PFSK-1 (cell line): ENCODE data around the gene SERPINB13.

Source experiments
- FOXP2 ChIP-seq: optimal IDR thresholded peaks from 2 replicates; pipeline ENCODE3; 2011; ENCODE audit warnings: borderline replicate concordance, control low read depth, inconsistent platforms; ENCODE audit not compliant: insufficient read depth; ENCODE audit errors: extremely low read length, extremely low read depth
- POLR2AphosphoS5 ChIP-seq: IDR thresholded peaks from 2 replicates; pipeline ENCODE4 v1.6.1; 2012; ENCODE audit warnings: low read depth, mild to moderate bottlenecking, control low read depth, low read length, moderate library complexity
- SIN3A ChIP-seq: IDR thresholded peaks from 2 replicates; pipeline ENCODE4 v1.6.1; 2012; ENCODE audit warnings: mild to moderate bottlenecking, low read length, moderate library complexity, borderline replicate concordance; ENCODE audit not compliant: insufficient read depth
- TAF1 ChIP-seq: IDR thresholded peaks from 2 replicates; pipeline ENCODE4 v1.6.1; 2012; ENCODE audit warnings: low read length, control low read depth, borderline replicate concordance; ENCODE audit not compliant: insufficient read depth
- TF ChIP-seq, protein P1 (sequence below), 2 experiments: IDR thresholded peaks; 2 replicates each; pipeline versions ENCODE4 v1.6.1 to v1.8.0; 2011 to 2012; ENCODE audit warnings: low read depth in 2 of 2, low read length in 2 of 2, control low read depth in 1 of 2, inconsistent platforms in 1 of 2, mild to moderate bottlenecking in 1 of 2, moderate library complexity in 1 of 2; ENCODE audit not compliant: insufficient read depth in 1 of 2

SERPINB13 gene

DNA sequence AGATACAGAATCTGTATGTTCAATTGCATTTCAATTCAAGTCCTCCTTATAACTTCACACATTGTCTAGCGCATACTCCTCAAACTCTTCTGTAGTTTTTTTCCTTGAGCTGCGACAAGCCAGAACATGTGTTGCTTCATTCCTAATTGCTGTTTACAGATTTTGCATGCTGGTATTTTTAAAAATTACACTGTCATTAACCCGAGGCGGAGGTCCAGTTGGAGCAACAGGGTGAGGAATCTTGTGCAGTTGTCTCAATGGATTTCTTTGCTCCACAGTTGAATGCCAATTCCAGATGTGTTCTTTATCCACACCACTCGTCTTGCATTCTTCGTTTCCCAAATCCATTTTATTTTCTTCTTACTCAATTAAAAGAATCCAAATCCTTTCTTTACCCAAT, 16.4 kb upstream of the SERPINB13 start:
- TF ChIP-seq SIN3A, result no peak
- no peak for TF ChIP-seq TAF1
- TF ChIP-seq FOXP2, result no peak
- no peak for TF ChIP-seq POLR2AphosphoS5
- TF ChIP-seq, protein P1, sequence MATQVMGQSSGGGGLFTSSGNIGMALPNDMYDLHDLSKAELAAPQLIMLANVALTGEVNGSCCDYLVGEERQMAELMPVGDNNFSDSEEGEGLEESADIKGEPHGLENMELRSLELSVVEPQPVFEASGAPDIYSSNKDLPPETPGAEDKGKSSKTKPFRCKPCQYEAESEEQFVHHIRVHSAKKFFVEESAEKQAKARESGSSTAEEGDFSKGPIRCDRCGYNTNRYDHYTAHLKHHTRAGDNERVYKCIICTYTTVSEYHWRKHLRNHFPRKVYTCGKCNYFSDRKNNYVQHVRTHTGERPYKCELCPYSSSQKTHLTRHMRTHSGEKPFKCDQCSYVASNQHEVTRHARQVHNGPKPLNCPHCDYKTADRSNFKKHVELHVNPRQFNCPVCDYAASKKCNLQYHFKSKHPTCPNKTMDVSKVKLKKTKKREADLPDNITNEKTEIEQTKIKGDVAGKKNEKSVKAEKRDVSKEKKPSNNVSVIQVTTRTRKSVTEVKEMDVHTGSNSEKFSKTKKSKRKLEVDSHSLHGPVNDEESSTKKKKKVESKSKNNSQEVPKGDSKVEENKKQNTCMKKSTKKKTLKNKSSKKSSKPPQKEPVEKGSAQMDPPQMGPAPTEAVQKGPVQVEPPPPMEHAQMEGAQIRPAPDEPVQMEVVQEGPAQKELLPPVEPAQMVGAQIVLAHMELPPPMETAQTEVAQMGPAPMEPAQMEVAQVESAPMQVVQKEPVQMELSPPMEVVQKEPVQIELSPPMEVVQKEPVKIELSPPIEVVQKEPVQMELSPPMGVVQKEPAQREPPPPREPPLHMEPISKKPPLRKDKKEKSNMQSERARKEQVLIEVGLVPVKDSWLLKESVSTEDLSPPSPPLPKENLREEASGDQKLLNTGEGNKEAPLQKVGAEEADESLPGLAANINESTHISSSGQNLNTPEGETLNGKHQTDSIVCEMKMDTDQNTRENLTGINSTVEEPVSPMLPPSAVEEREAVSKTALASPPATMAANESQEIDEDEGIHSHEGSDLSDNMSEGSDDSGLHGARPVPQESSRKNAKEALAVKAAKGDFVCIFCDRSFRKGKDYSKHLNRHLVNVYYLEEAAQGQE (IDR thresholded peaks at IDR 0.05; ENCODE audit: insufficient read depth in 1 of 2, low read depth in 2 of 2, low read length in 2 of 2), result no peak

GRCh38 chr18:63575681-63576080, 11.5 kb upstream of the SERPINB13 start:
- TF ChIP-seq TAF1 (no peak), SIN3A (no peak), POLR2AphosphoS5 (no peak), FOXP2 (no peak)
- TF ChIP-seq, protein P1 (IDR thresholded peaks at IDR 0.05; ENCODE audit: insufficient read depth in 1 of 2, low read depth in 2 of 2, low read length in 2 of 2), result no peak

GRCh38 chr18:63578357-63578958, 8.7 kb upstream of the SERPINB13 start:
- TF ChIP-seq SIN3A, result no peak
- no peak for TF ChIP-seq POLR2AphosphoS5

DNA sequence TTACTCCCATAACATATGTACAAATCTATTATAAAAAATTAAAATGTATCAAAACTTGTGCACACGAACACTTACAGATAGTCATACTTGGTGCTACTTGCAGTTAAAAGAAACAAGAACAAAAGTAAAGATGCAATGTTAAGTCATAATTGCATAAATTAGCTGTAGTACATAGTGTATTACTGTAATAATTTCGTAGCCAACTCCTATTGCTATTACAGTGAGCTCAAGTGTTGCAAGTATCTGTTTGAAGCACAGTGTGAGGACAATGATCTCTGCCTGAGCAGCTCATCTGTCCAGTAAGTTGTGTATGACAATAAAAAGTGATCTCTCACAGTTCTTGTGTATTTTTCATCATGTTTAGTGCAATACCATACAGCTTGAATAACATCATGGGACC, 7.5 kb upstream of the SERPINB13 start:
- TF ChIP-seq, protein P1 (IDR thresholded peaks at IDR 0.05; ENCODE audit: insufficient read depth in 1 of 2, low read depth in 2 of 2, low read length in 2 of 2), result no peak
- TF ChIP-seq POLR2AphosphoS5 (no peak), SIN3A (no peak), FOXP2 (no peak), TAF1 (no peak)

- TF ChIP-seq SIN3A, result no peak
- no peak for TF ChIP-seq TAF1
- no peak for TF ChIP-seq POLR2AphosphoS5
- TF ChIP-seq, protein P1 (IDR thresholded peaks at IDR 0.05; ENCODE audit: insufficient read depth in 1 of 2, low read depth in 2 of 2, low read length in 2 of 2), result no peak
- no peak for TF ChIP-seq FOXP2
Measured at GRCh38 chr18:63585988-63586387, 1.2 kb upstream of the SERPINB13 start.
